GM19468 (cell line): ENCODE data around the gene CTCF.
"Not testable (repeated sequence)": the region's sequence is repeated elsewhere in the genome, so short reads cannot be mapped to it uniquely, and the experiment has no call there.

ENCODE experiments used
- ATAC-seq: cut with Tn5 transposase; IDR thresholded peaks from one replicate; pipeline ENCODE4 v1.9.1; 2021; ENCODE audit warnings: mild to moderate bottlenecking, moderate library complexity, moderate number of reproducible peaks; ENCODE audit not compliant: unreplicated experiment; ENCODE audit errors: extremely low read depth

Gene CTCF

GRCh38 chr16:67562526-67562917 lies at the start of gene CTCF:
CTCF (plus strand) TSS chr16:67562526; CDS start chr16:67610833, 48,307 bp downstream.
- ATAC-seq, result peak; percentile 14

- ATAC-seq, result not testable (repeated sequence)
Measured at GRCh38 chr16:67513892-67514291, 48.4 kb upstream of the CTCF start.

- ATAC-seq, result no peak
Measured at GRCh38 chr16:67514382-67514828, 47.9 kb upstream of the CTCF start.

GRCh38 chr16:67516296-67517154 lies 45.8 kb upstream of the CTCF start:
- no peak for ATAC-seq

GRCh38 chr16:67517155-67517445 lies 45.2 kb upstream of the CTCF start:
- no peak for ATAC-seq

GRCh38 chr16:67517661-67518423 lies 44.5 kb upstream of the CTCF start:
- ATAC-seq, result no peak

GRCh38 chr16:67518676-67519075 lies 43.6 kb upstream of the CTCF start:
- no peak for ATAC-seq

- ATAC-seq, result no peak
Measured at GRCh38 chr16:67519242-67519641, 43.1 kb upstream of the CTCF start.

- peak; percentile 36 for ATAC-seq
Measured at GRCh38 chr16:67521095-67521804, 41.1 kb upstream of the CTCF start.

- ATAC-seq, result no peak
Measured at GRCh38 chr16:67525176-67525860, 37.0 kb upstream of the CTCF start.

- ATAC-seq, result no peak
Measured at GRCh38 chr16:67526149-67526791, 36.1 kb upstream of the CTCF start.

- no peak for ATAC-seq
Measured at GRCh38 chr16:67528222-67528869, 34.0 kb upstream of the CTCF start, which contains the start of gene RIPOR1. RIPOR1 (plus strand) TSS chr16:67528829; CDS start chr16:67538447, 9,618 bp downstream.

GRCh38 chr16:67528870-67529581 lies 33.3 kb upstream of the CTCF start:
- ATAC-seq, result no peak

- no peak for ATAC-seq
Measured at GRCh38 chr16:67529582-67530012, 32.7 kb upstream of the CTCF start.

- ATAC-seq, result no peak
Measured at GRCh38 chr16:67530013-67530939, 32.0 kb upstream of the CTCF start.

- no peak for ATAC-seq
Measured at GRCh38 chr16:67531247-67531646, 31.1 kb upstream of the CTCF start.

GRCh38 chr16:67533024-67533560 lies 29.2 kb upstream of the CTCF start:
- ATAC-seq, result no peak
